Upper lobe of right lung (tissue), 1 donor: ENCODE measurements around the gene RPTOR. TPM values are rescaled to one million over a fixed set of nuclear protein-coding genes. Genes with fewer than 3 reads are reported as not detected.

Experiments used
- ATAC-seq: fragments of 200-7000 bp; cut with Tn5 transposase; one replicate; pipeline ENCODE4 v1.9.1; 2020; ENCODE audit warnings: mild to moderate bottlenecking, moderate library complexity
- DNase-seq: peaks from one replicate; pipeline ENCODE4 v3.0.0-alpha.2; 2020
- H3K27ac ChIP-seq: fragments of 200-600 bp; one replicate; pipeline ENCODE4 v1.8.0; 2022
- H3K27me3 ChIP-seq: fragments of 200-600 bp; one replicate; pipeline ENCODE4 v1.8.0; 2022; ENCODE audit warnings: mild to moderate bottlenecking
- H3K36me3 ChIP-seq: fragments of 200-600 bp; one replicate; pipeline ENCODE4 v1.8.0; 2022
- H3K4me1 ChIP-seq: fragments of 200-600 bp; one replicate; pipeline ENCODE4 v1.8.0; 2022
- H3K4me3 ChIP-seq: fragments of 200-600 bp; one replicate; pipeline ENCODE4 v1.8.0; 2022; ENCODE audit warnings: mild to moderate bottlenecking
- H3K9me3 ChIP-seq: fragments of 200-600 bp; one replicate; pipeline ENCODE4 v1.8.0; 2022
- CTCF ChIP-seq: fragments of 200-600 bp; IDR thresholded peaks from one replicate; pipeline ENCODE4 v1.8.0; 2022; ENCODE audit warnings: antibody characterized with exemption
- intact Hi-C: fragments of 100-400 bp; cut with DNase I; formaldehyde crosslinking; loops from one replicate; pipeline ENCODE4 v1.11.0; 2022
- total RNA-seq: library from RNA; stranded (reverse); fragmentation: NEBNext Ultra II Directional; extraction: Animal tissue kit (Norgen Biotek cat#: 25700); gene quantifications from one replicate; pipeline ENCODE4 v1.2.1, GENCODE V29; 2021
- donor health status: DM: no; HTN: yes; CAD: no; lungs with severe emphysema.

RPTOR gene
- total RNA-seq, 1 donor from 2014 or later: 35.4 TPM

- H3K9me3 ChIP-seq: no peaks in the 10 kb centered on the region
- intact Hi-C loops: no loop called here
Observed at GRCh38 chr17:80709090-80709695, 164.6 kb downstream of the RPTOR start.

GRCh38 chr17:80710714-80711302 lies 166.2 kb downstream of the RPTOR start:
- Histone ChIP-seq H3K27ac (no peak overlapping the region), H3K36me3 (peaks cover 7% of the 10 kb centered on the region), H3K4me1 (no peaks in the 10 kb centered on the region), H3K9me3 (no peaks in the 10 kb centered on the region), H3K27me3 (no peaks in the 10 kb centered on the region), H3K4me3 (no peak overlapping the region)
- DNase-seq: no peak
- no peak for ATAC-seq
- intact Hi-C loops: no loop called here
- TF ChIP-seq CTCF: no peak

More at GRCh38 chr17:80709090-80709695, 164.6 kb downstream of the RPTOR start:
- H3K27me3 ChIP-seq: no peaks in the 10 kb centered on the region
- ATAC-seq (no peak), DNase-seq (no peak)
- no peak overlapping the region for H3K4me3 ChIP-seq
- H3K27ac ChIP-seq: no peak overlapping the region
- H3K4me1 ChIP-seq: no peaks in the 10 kb centered on the region
- H3K36me3 ChIP-seq: peaks cover 7% of the 10 kb centered on the region
- TF ChIP-seq CTCF: no peak

GRCh38 chr17:80712089-80712488 lies 167.5 kb downstream of the RPTOR start:
- intact Hi-C loops: no loop called here
- Histone ChIP-seq H3K27me3 (no peaks in the 10 kb centered on the region), H3K9me3 (no peaks in the 10 kb centered on the region), H3K4me3 (no peak overlapping the region), H3K36me3 (peaks cover 7% of the 10 kb centered on the region), H3K4me1 (no peaks in the 10 kb centered on the region), H3K27ac (no peak overlapping the region)
- ATAC-seq (no peak), DNase-seq (no peak)
- no peak for TF ChIP-seq CTCF

- H3K27me3 ChIP-seq: no peaks in the 10 kb centered on the region
- ATAC-seq (no peak), DNase-seq (no peak)
- no peak overlapping the region for H3K27ac ChIP-seq
- no peaks in the 10 kb centered on the region for H3K4me1 ChIP-seq
- H3K4me3 ChIP-seq: no peak overlapping the region
- H3K36me3 ChIP-seq: peaks cover 7% of the 10 kb centered on the region
- no peaks in the 10 kb centered on the region for H3K9me3 ChIP-seq
- no peak for TF ChIP-seq CTCF
- intact Hi-C loops: no loop called here
Observed at GRCh38 chr17:80712606-80713005, 168.0 kb downstream of the RPTOR start.

GRCh38 chr17:80716986-80717719 lies 172.5 kb downstream of the RPTOR start:
- H3K36me3 ChIP-seq: no peaks in the 10 kb centered on the region
- no peaks in the 10 kb centered on the region for H3K27me3 ChIP-seq
- intact Hi-C loops: no loop called here
- ATAC-seq: no peak
- no peaks in the 10 kb centered on the region for H3K4me1 ChIP-seq
- no peak overlapping the region for H3K27ac ChIP-seq
- no peak for TF ChIP-seq CTCF
- H3K9me3 ChIP-seq: no peaks in the 10 kb centered on the region
- no peak for DNase-seq
- no peak overlapping the region for H3K4me3 ChIP-seq
